Memory B cell (primary cell): ENCODE measurements around the gene SMARCA4.

Experiments used
- ATAC-seq: fragments of 150-1000 bp; cut with Tn5 transposase; 2 replicates; pipeline ENCODE4 v1.10.0; 2021; ENCODE audit warnings: low read depth, mild to moderate bottlenecking, moderate library complexity
- DNase-seq, 2 donors: peaks; one replicate each; pipeline ENCODE4 v3.0.0; 2022; ENCODE audit warnings: low spot score in 2 of 2
- H3K27ac Mint-ChIP-seq: one replicate; pipeline ENCODE4 v1.8.0; 2022; ENCODE audit warnings: mild to moderate bottlenecking, moderate library complexity, mixed read lengths
- H3K27me3 Mint-ChIP-seq: one replicate; pipeline ENCODE4 v1.8.0; 2022; ENCODE audit warnings: mixed read lengths
- H3K36me3 Mint-ChIP-seq: one replicate; pipeline ENCODE4 v1.8.0; 2022; ENCODE audit warnings: mild to moderate bottlenecking, mixed read lengths
- H3K4me1 Mint-ChIP-seq: one replicate; pipeline ENCODE4 v1.8.0; 2022; ENCODE audit warnings: mixed read lengths
- H3K4me3 Mint-ChIP-seq: one replicate; pipeline ENCODE4 v1.8.0; 2022; ENCODE audit warnings: mild to moderate bottlenecking, moderate library complexity, mixed read lengths
- H3K9me3 Mint-ChIP-seq: one replicate; pipeline ENCODE4 v1.8.0; 2022; ENCODE audit warnings: mixed read lengths

SMARCA4 gene

GRCh38 chr19:10960314-10961072 is at the start of gene SMARCA4:
SMARCA4 (plus strand) TSS chr19:10961030; CDS start chr19:10984152, 23,122 bp downstream.
- Mint-ChIP-seq H3K4me1 (peaks cover 23% of the 10 kb centered on the region), H3K9me3 (no peaks in the 10 kb centered on the region), H3K36me3 (no peaks in the 10 kb centered on the region), H3K4me3 (peak within 1 kb of the TSS; percentile 92), H3K27ac (peak within 1 kb of the TSS; percentile 94), H3K27me3 (no peaks in the 10 kb centered on the region)
- ATAC-seq (peak; percentile 79), DNase-seq (peak; percentile 97 to 99)

- Mint-ChIP-seq H3K27me3 (no peaks in the 10 kb centered on the region), H3K4me3 (no peak overlapping the region), H3K9me3 (no peaks in the 10 kb centered on the region), H3K36me3 (peaks cover 17% of the 10 kb centered on the region), H3K27ac (no peak overlapping the region), H3K4me1 (no peaks in the 10 kb centered on the region)
- ATAC-seq = no peak
- no peak for DNase-seq
Observed at GRCh38 chr19:10911579-10912363, 49.1 kb upstream of the SMARCA4 start.

- Mint-ChIP-seq H3K27ac (no peak overlapping the region), H3K4me3 (no peak overlapping the region), H3K4me1 (no peaks in the 10 kb centered on the region), H3K36me3 (peaks cover 19% of the 10 kb centered on the region), H3K9me3 (no peaks in the 10 kb centered on the region), H3K27me3 (no peaks in the 10 kb centered on the region)
- no peak for ATAC-seq
- DNase-seq = no peak
Observed at GRCh38 chr19:10912619-10913018, 48.2 kb upstream of the SMARCA4 start.

DNA sequence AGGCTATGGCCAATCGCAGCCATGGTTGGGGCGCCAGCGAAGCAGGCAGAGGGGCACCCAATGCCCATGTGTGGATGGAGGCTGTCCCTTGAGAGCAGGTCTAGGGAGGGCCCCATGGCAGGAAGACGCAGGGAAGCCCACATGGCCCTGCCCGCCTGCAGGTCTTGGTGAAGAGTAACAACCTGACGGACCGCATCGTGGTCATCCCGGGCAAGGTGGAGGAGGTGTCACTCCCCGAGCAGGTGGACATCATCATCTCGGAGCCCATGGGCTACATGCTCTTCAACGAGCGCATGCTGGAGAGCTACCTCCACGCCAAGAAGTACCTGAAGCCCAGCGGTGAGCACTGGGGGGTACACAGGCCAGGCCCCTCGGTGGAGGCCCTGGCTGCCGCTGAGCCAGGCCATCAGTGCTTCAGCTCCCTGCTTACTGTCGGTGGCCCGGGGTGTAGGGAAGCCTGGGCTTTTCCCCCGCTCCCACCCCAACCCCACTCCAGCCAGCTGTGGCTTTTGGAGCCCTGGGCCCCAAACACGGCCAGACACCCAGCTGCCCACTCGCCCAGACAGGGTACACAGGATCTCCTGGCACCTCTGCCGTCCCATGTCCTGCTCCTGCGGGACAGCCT is 47.0 kb upstream of the SMARCA4 start:
- Mint-ChIP-seq H3K27ac (no peak overlapping the region), H3K4me3 (no peak overlapping the region), H3K27me3 (no peaks in the 10 kb centered on the region), H3K36me3 (peaks cover 13% of the 10 kb centered on the region), H3K4me1 (peaks cover 3% of the 10 kb centered on the region), H3K9me3 (no peaks in the 10 kb centered on the region)
- ATAC-seq (no peak), DNase-seq (no peak)

DNA sequence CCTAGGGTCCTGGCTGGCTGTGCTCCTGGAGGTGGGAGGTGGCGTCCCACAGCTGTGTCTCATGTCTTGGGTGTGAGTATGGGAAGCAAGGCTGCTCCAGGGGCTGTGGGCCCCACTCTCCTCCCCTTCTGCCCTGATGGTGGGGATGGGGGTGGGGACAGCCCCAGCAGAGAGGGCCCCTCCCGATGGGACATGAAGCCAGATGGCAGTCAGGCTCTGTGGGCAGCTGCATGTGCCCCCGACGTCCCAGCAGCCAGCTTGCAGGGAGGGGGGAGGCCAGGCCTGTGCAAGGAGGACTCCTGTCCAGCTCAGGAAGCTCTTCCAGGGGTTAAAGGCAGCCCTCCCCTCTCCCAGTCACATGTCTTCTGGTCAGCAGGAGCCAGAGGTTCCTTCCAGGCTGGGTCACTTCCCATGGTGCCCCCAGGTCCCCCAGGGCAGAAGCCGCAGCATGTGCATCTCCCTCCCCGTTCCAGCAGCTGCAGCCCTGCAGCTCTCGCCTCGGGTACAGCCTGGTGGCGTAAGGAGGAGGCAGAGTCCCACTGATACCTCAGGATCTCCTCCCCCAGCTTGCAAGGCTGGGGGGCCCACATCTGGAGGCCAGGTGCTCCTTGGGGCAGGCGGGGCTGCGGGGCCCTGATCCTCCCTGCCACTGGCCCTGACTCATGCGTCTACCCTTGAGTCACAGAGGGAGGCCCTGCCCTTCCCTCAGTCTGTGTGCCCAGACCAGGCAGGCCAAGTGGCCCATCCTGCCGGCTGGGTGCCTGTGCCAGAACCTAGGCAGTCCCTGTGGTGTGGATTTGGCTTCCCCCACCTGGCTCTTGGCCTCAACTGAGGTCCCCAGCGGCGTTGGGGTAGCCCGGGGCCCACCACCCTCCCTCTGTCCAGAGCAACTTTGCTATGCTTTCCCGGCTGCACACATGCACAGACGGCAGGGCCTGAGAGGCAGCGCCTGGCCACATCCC is 45.4 kb upstream of the SMARCA4 start:
- H3K4me1 Mint-ChIP-seq = peaks cover 3% of the 10 kb centered on the region
- no peaks in the 10 kb centered on the region for H3K9me3 Mint-ChIP-seq
- peaks cover 14% of the 10 kb centered on the region for H3K36me3 Mint-ChIP-seq
- H3K4me3 Mint-ChIP-seq = no peak overlapping the region
- ATAC-seq (no peak), DNase-seq (no peak)
- no peaks in the 10 kb centered on the region for H3K27me3 Mint-ChIP-seq
- no peak overlapping the region for H3K27ac Mint-ChIP-seq

DNA sequence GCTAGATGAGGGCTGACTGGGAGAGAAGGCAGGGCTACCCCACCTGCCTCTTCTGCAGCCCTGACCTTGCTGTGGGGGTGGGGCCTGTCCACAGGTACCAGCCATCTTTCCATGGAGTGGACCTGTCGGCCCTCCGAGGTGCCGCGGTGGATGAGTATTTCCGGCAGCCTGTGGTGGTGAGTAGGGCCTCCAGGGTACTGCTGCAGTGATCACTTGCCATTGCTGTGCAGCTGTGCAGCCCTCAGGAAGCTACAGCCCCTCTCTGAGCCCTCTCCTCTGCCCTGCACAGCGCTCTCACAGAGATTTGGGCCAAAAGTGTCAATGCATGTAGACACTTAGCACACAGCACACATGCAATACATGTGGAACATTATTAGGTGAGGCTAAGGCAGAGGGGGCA is 44.2 kb upstream of the SMARCA4 start:
- ATAC-seq = no peak
- Mint-ChIP-seq H3K36me3 (peaks cover 18% of the 10 kb centered on the region), H3K27ac (no peak overlapping the region)

GRCh38 chr19:10918359-10918758 is 42.5 kb upstream of the SMARCA4 start:
- ATAC-seq (no peak), DNase-seq (no peak)
- Mint-ChIP-seq H3K36me3 (peaks cover 17% of the 10 kb centered on the region), H3K27ac (peak overlapping the region; percentile 14), H3K9me3 (no peaks in the 10 kb centered on the region), H3K27me3 (no peaks in the 10 kb centered on the region), H3K4me1 (peaks cover 3% of the 10 kb centered on the region), H3K4me3 (no peak overlapping the region)

More for the DNA sequence above, 44.2 kb upstream of the SMARCA4 start:
- DNase-seq = no peak
- no peaks in the 10 kb centered on the region for H3K27me3 Mint-ChIP-seq
- peaks cover 3% of the 10 kb centered on the region for H3K4me1 Mint-ChIP-seq
- H3K4me3 Mint-ChIP-seq = no peak overlapping the region
- H3K9me3 Mint-ChIP-seq = no peaks in the 10 kb centered on the region

DNA sequence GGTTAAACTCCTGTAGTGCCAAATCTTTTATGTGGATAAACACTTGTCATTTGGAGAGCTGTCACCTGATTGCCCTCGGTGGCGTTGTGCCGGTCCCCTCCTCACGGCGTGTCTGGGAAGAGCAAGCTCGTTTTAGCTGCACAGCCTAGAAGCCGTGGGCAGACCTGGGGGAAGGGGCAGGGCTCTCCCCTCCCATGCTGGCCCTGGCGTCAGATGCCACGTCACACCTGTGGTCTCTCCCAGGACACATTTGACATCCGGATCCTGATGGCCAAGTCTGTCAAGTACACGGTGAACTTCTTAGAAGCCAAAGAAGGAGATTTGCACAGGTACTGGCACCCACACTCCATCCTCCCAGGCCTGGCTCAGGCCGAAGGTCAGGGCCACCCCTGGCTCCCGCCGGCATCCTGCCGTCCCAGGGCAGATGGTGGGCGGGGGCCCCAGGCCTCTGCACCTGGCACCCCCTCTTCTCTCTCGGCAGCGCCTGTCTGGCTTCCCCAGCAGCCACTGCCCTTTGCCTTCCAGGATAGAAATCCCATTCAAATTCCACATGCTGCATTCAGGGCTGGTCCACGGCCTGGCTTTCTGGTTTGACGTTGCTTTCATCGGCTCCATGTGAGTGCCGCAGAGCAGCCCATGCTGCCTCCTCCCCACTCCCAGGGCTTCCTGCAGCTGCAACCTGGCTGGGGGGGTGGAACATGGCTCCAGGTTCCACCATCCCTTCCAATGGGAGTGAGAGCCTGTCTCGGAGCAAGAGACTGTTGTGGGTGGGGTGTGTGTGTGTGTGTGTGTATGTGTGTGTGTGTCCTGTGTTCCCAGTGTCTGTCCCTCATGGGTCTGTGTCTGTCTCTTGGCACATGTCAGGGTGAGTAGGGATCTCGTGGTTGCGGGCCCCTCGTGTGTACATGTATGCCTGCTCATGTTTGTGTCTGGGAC is 41.2 kb upstream of the SMARCA4 start:
- Mint-ChIP-seq H3K4me1 (peaks cover 3% of the 10 kb centered on the region), H3K27me3 (no peaks in the 10 kb centered on the region), H3K9me3 (no peaks in the 10 kb centered on the region), H3K36me3 (peaks cover 15% of the 10 kb centered on the region), H3K27ac (no peak overlapping the region), H3K4me3 (no peak overlapping the region)
- no peak for DNase-seq
- no peak for ATAC-seq

- Mint-ChIP-seq H3K9me3 (no peaks in the 10 kb centered on the region), H3K27me3 (no peaks in the 10 kb centered on the region), H3K4me3 (no peak overlapping the region), H3K36me3 (peaks cover 17% of the 10 kb centered on the region), H3K27ac (no peak overlapping the region), H3K4me1 (peaks cover 5% of the 10 kb centered on the region)
- ATAC-seq (no peak), DNase-seq (no peak)
Observed at GRCh38 chr19:10920288-10920655, 40.6 kb upstream of the SMARCA4 start.

GRCh38 chr19:10920781-10921180 is 40.0 kb upstream of the SMARCA4 start:
- no peaks in the 10 kb centered on the region for H3K9me3 Mint-ChIP-seq
- no peak overlapping the region for H3K27ac Mint-ChIP-seq
- ATAC-seq = no peak
- DNase-seq = no peak
- peaks cover 19% of the 10 kb centered on the region for H3K36me3 Mint-ChIP-seq
- peaks cover 7% of the 10 kb centered on the region for H3K4me1 Mint-ChIP-seq
- no peak overlapping the region for H3K4me3 Mint-ChIP-seq
- H3K27me3 Mint-ChIP-seq = no peaks in the 10 kb centered on the region

GRCh38 chr19:10921199-10921909 is 39.5 kb upstream of the SMARCA4 start:
- Mint-ChIP-seq H3K27ac (no peak overlapping the region), H3K36me3 (peaks cover 19% of the 10 kb centered on the region)

GRCh38 chr19:10921910-10922637 is 38.8 kb upstream of the SMARCA4 start:
- H3K9me3 Mint-ChIP-seq = no peaks in the 10 kb centered on the region
- no peak overlapping the region for H3K4me3 Mint-ChIP-seq
- H3K36me3 Mint-ChIP-seq = peaks cover 19% of the 10 kb centered on the region
- DNase-seq (no peak), ATAC-seq (no peak)
- H3K4me1 Mint-ChIP-seq = peaks cover 7% of the 10 kb centered on the region
- H3K27me3 Mint-ChIP-seq = no peaks in the 10 kb centered on the region
- H3K27ac Mint-ChIP-seq = no peak overlapping the region

More at GRCh38 chr19:10921199-10921909, 39.5 kb upstream of the SMARCA4 start:
- peaks cover 7% of the 10 kb centered on the region for H3K4me1 Mint-ChIP-seq
- no peak overlapping the region for H3K4me3 Mint-ChIP-seq
- no peak for DNase-seq
- no peak for ATAC-seq
- no peaks in the 10 kb centered on the region for H3K9me3 Mint-ChIP-seq
- no peaks in the 10 kb centered on the region for H3K27me3 Mint-ChIP-seq
